GM18951 (cell line): ENCODE measurements around the gene AMN1.
A peak's percentile ranks its signal among the peaks of the same experiment; 100 is the strongest.

Experiments used
- POLR2A ChIP-seq: IDR thresholded peaks from 4 replicates; pipeline ENCODE4 v1.6.1; 2011; ENCODE audit warnings: mild to moderate bottlenecking; ENCODE audit not compliant: insufficient read length, insufficient read depth; ENCODE audit errors: extremely low read depth
- in situ Hi-C: fragments of 300-500 bp; cut with MboI; formaldehyde crosslinking; loops from one replicate; pipeline ENCODE4 v1.12.0; 2022; ENCODE audit warnings: low sequenced_read_pairs, mixed read lengths, inconsistent platforms; ENCODE audit not compliant: unreplicated experiment

The AMN1 gene

GRCh38 chr12:31687101-31687527 lies 41.7 kb downstream of the AMN1 start:
- TF ChIP-seq POLR2A: no peak
- in situ Hi-C loops: no loop called here

- TF ChIP-seq POLR2A: no peak
- in situ Hi-C loops: no loop called here
Observed at GRCh38 chr12:31685801-31686200, 43.0 kb downstream of the AMN1 start.

GRCh38 chr12:31682136-31682962 lies 46.5 kb downstream of the AMN1 start:
- TF ChIP-seq POLR2A: no peak
- in situ Hi-C loops: no loop called here

- in situ Hi-C loops: loop anchor here (25.0 kb wide), 1 partner anchor 390 kb away; no protein-coding TSS in a partner anchor
- no peak for TF ChIP-seq POLR2A
Observed at GRCh38 chr12:31672521-31672920, 56.3 kb downstream of the AMN1 start.

GRCh38 chr12:31669582-31669981 lies 59.2 kb downstream of the AMN1 start:
- in situ Hi-C loops: loop anchor here (25.0 kb wide), 1 partner anchor 393 kb away; no protein-coding TSS in a partner anchor

- TF ChIP-seq POLR2A: no peak
- in situ Hi-C loops: loop anchor here (25.0 kb wide), 1 partner anchor 393 kb away; no protein-coding TSS in a partner anchor
Observed at GRCh38 chr12:31669020-31669419, 59.8 kb downstream of the AMN1 start.

- in situ Hi-C loops: loop anchor here (25.0 kb wide), 1 partner anchor 398 kb away; no protein-coding TSS in a partner anchor
- TF ChIP-seq POLR2A: no peak
Observed at GRCh38 chr12:31664038-31664437, 64.8 kb downstream of the AMN1 start.

GRCh38 chr12:31663576-31663975 lies 65.2 kb downstream of the AMN1 start:
- TF ChIP-seq POLR2A: no peak
- in situ Hi-C loops: loop anchor here (25.0 kb wide), 1 partner anchor 399 kb away; no protein-coding TSS in a partner anchor

GRCh38 chr12:31662176-31662849 lies 66.5 kb downstream of the AMN1 start:
- in situ Hi-C loops: loop anchor here (25.0 kb wide), 1 partner anchor 400 kb away; no protein-coding TSS in a partner anchor
- TF ChIP-seq POLR2A: no peak

GRCh38 chr12:31659087-31659942 lies 69.5 kb downstream of the AMN1 start, which contains the start of gene ETFBKMT:
TSS of gene ETFBKMT (plus strand) at chr12:31659688. CDS start at chr12:31661954, 2,266 bp downstream.
- in situ Hi-C loops: loop anchor here (10.0 to 25.0 kb wide), 3 partner anchors 403 to 1085 kb away; no protein-coding TSS in a partner anchor
- TF ChIP-seq POLR2A: peak; percentile 66

GRCh38 chr12:31658471-31659086 lies 70.2 kb downstream of the AMN1 start:
- TF ChIP-seq POLR2A: no peak
- in situ Hi-C loops: loop anchor here (10.0 to 25.0 kb wide), 3 partner anchors 404 to 1086 kb away; no protein-coding TSS in a partner anchor

GRCh38 chr12:31655792-31656191 lies 73.0 kb downstream of the AMN1 start:
- TF ChIP-seq POLR2A: no peak
- in situ Hi-C loops: loop anchor here (10.0 to 25.0 kb wide), 3 partner anchors 407 to 1089 kb away; no protein-coding TSS in a partner anchor
